ENCODE measurements around the gene RASSF10. TPM values are rescaled to one million over a fixed set of nuclear protein-coding genes. Genes with fewer than 3 reads are reported as not detected.

RASSF10 gene
- total RNA-seq, 1 experiment from 2014 or later, result 3.2 TPM

- TF ChIP-seq ZSCAN18 (CRISPR knock-in tag; IDR thresholded peaks at IDR 0.05) (no peak), CREB1 (CRISPR knock-in tag; IDR thresholded peaks at IDR 0.05) (no peak), GABPB1 (CRISPR knock-in tag; IDR thresholded peaks at IDR 0.05) (no peak), FOXK1 (CRISPR knock-in tag; IDR thresholded peaks at IDR 0.05) (no peak), ZNF396 (CRISPR knock-in tag; IDR thresholded peaks at IDR 0.05; ENCODE audit: borderline replicate concordance) (no peak), E2F1 (CRISPR knock-in tag; IDR thresholded peaks at IDR 0.05) (no peak), MXD4 (CRISPR knock-in tag; IDR thresholded peaks at IDR 0.05; ENCODE audit: borderline replicate concordance) (no peak), ZBTB43 (CRISPR knock-in tag; IDR thresholded peaks at IDR 0.05) (no peak), ATF3 (CRISPR knock-in tag; conservative IDR thresholded peaks at IDR 0.05) (no peak)
These were observed 19.2 kb downstream of the RASSF10 start (continued) for GRCh38 chr11:13028322-13028721.

- ChIA-PET CTCF (no interaction called here), POLR2A (no interaction called here)
- no peaks in the 10 kb centered on the region for H3K36me3 Mint-ChIP-seq
These were observed 20.8 kb downstream of the RASSF10 start for GRCh38 chr11:13029872-13030271.

More at GRCh38 chr11:13029872-13030271, 20.8 kb downstream of the RASSF10 start:
- no peak for ATAC-seq
- no peak overlapping the region for H3K4me3 Mint-ChIP-seq
- TF ChIP-seq SMAD4 (CRISPR knock-in tag; IDR thresholded peaks at IDR 0.05), result no peak
- TF ChIP-seq CREM (CRISPR knock-in tag; IDR thresholded peaks at IDR 0.05), result no peak
- no peak for TF ChIP-seq RELA (CRISPR knock-in tag; IDR thresholded peaks at IDR 0.05; ENCODE audit: borderline replicate concordance)
- no peak for TF ChIP-seq FOXP1 (CRISPR knock-in tag; IDR thresholded peaks at IDR 0.05; ENCODE audit: borderline replicate concordance)
- no peak for TF ChIP-seq ZNF425 (CRISPR knock-in tag; conservative IDR thresholded peaks at IDR 0.05)
- no peak for TF ChIP-seq MLX (CRISPR knock-in tag; IDR thresholded peaks at IDR 0.05)
- TF ChIP-seq OVOL2 (CRISPR knock-in tag; IDR thresholded peaks at IDR 0.05; ENCODE audit: borderline replicate concordance), result no peak
- TF ChIP-seq E2F4 (CRISPR knock-in tag; IDR thresholded peaks at IDR 0.05; ENCODE audit: borderline replicate concordance, low read depth), result no peak
- TF ChIP-seq ZNF138 (CRISPR knock-in tag; conservative IDR thresholded peaks at IDR 0.05), result no peak
- no peak for TF ChIP-seq ZNF396 (CRISPR knock-in tag; IDR thresholded peaks at IDR 0.05; ENCODE audit: borderline replicate concordance)
- H3K9me3 Mint-ChIP-seq, result no peaks in the 10 kb centered on the region
- no peak overlapping the region for H3K27ac Mint-ChIP-seq
- no peaks in the 10 kb centered on the region for H3K27me3 Mint-ChIP-seq (ENCODE audit: low read depth)
- no peak for DNase-seq (ENCODE audit: low spot score)
- H3K4me1 Mint-ChIP-seq, result no peaks in the 10 kb centered on the region
